Activated T-helper 2 cell treated with anti-CD3 and anti-CD28 coated beads, Interferon-gamma antibody, Interleukin-2, Interleukin-4, amounts not matched to agents 10 μg/mL and 5 μg/mL and 100 μg/mL, durations not matched to agents 14 hours and 24 hours and 36 hours (primary cell): Measurements from ENCODE around the gene DCDC2C. TPM values are rescaled to one million over a fixed set of nuclear protein-coding genes. Genes with fewer than 3 reads are reported as not detected.

Experiments used
- DNase-seq: peaks from one replicate; pipeline ENCODE4 v3.0.0; 2021; ENCODE audit warnings: low spot score
- H3K27ac Mint-ChIP-seq: one replicate; pipeline ENCODE4 v1.8.0; 2021; ENCODE audit warnings: mixed read lengths
- H3K27me3 Mint-ChIP-seq: one replicate; pipeline ENCODE4 v1.8.0; 2021; ENCODE audit warnings: low read depth, mixed read lengths
- H3K36me3 Mint-ChIP-seq: one replicate; pipeline ENCODE4 v1.8.0; 2021; ENCODE audit warnings: low read depth, mixed read lengths
- H3K4me1 Mint-ChIP-seq: one replicate; pipeline ENCODE4 v1.8.0; 2021; ENCODE audit warnings: low read depth, mixed read lengths
- H3K4me3 Mint-ChIP-seq: one replicate; pipeline ENCODE4 v1.8.0; 2021; ENCODE audit warnings: low read depth, mild to moderate bottlenecking, moderate library complexity, mixed read lengths
- H3K9me3 Mint-ChIP-seq: one replicate; pipeline ENCODE4 v1.8.0; 2021; ENCODE audit warnings: mixed read lengths
- intact Hi-C: fragments of 100-400 bp; cut with micrococcal nuclease; formaldehyde crosslinking; loops from one replicate; pipeline ENCODE4 v1.15.1; 2023
- total RNA-seq: library from RNA; stranded (reverse); gene quantifications from 2 replicates; pipeline ENCODE4 v1.2.3, GENCODE V29; 2022

The DCDC2C gene
- total RNA-seq, 1 donor from 2014 or later = not detected

DNA sequence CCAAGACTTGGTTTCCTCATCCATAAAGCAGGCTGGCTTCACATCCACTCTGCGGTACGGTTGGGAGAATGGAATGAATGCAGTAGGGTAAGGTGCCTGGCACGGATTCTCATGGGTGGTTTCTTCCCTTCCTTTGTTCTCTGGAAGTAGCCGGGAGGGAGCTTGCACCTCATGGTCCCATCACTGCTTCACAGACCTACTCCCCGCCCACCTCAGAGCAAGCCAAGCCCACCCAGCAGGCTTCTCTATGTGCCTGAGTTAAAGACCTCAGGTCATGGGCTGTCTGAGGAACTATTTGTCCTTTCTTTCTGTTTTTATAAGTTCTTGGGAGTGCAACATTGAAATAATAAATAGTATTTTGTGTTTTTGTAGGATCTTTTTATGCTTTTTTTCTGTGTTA, 3.5 kb downstream of the DCDC2C start:
- no peaks in the 10 kb centered on the region for H3K36me3 Mint-ChIP-seq
- intact Hi-C loops = no loop called here
- peaks cover 11% of the 10 kb centered on the region for H3K27me3 Mint-ChIP-seq
- H3K4me3 Mint-ChIP-seq = no peak overlapping the region
- H3K9me3 Mint-ChIP-seq = no peaks in the 10 kb centered on the region
- H3K4me1 Mint-ChIP-seq = no peaks in the 10 kb centered on the region
- no peak overlapping the region for H3K27ac Mint-ChIP-seq
- no peak for DNase-seq

DNA sequence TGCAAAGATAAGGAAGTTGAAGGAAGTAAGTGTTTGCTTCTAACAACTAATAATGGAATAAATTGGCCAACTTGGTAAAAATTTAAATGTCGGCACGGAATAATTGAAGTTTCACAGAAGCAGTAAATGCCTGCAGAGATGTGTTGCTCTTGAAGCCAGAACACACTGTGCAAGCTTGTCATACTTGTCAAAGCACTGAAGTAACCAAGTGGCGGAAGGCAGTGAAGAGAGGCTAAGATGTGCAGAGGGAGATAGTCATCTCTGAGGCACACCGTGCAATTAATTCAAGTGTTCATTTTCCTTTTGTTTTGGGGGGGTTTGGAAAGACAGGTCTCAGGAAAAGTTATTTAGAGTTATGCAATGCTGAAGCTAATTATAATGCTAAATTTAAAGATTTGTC, 5.2 kb downstream of the DCDC2C start:
- Mint-ChIP-seq H3K4me3 (no peak overlapping the region), H3K27ac (no peak overlapping the region), H3K27me3 (peaks cover 4% of the 10 kb centered on the region), H3K36me3 (no peaks in the 10 kb centered on the region), H3K4me1 (no peaks in the 10 kb centered on the region), H3K9me3 (no peaks in the 10 kb centered on the region)
- intact Hi-C loops = no loop called here
- DNase-seq = no peak

GRCh38 chr2:3709225-3709624, 5.8 kb downstream of the DCDC2C start:
- Mint-ChIP-seq H3K27me3 (peaks cover 4% of the 10 kb centered on the region), H3K27ac (no peak overlapping the region), H3K4me1 (no peaks in the 10 kb centered on the region), H3K4me3 (no peak overlapping the region), H3K9me3 (no peaks in the 10 kb centered on the region), H3K36me3 (no peaks in the 10 kb centered on the region)
- intact Hi-C loops = no loop called here
- no peak for DNase-seq

DNA sequence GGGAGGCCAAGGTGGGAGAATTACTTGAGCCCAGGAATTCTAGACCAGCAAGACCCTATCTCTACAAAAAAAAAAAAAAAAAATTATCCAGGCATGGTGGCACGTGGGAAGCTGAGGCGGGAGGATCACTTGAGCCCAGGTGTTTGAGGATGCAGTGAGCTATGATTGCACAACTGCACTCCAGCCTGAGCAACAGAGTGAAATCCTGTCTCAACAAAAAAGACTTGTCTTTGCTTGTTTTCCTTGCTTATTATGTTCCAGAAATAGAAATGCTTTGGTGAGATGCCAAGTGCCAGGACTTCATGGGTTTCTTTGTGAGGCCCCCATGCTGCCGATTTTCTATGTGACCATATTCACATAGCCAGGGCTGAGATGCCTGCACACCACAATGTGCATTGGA, 9.0 kb downstream of the DCDC2C start:
- Mint-ChIP-seq H3K4me3 (no peak overlapping the region), H3K36me3 (no peaks in the 10 kb centered on the region), H3K27me3 (no peaks in the 10 kb centered on the region), H3K4me1 (no peaks in the 10 kb centered on the region), H3K27ac (no peak overlapping the region), H3K9me3 (no peaks in the 10 kb centered on the region)
- intact Hi-C loops = no loop called here
- no peak for DNase-seq

GRCh38 chr2:3712831-3713503, 9.6 kb downstream of the DCDC2C start:
- intact Hi-C loops = no loop called here
- H3K27me3 Mint-ChIP-seq = no peaks in the 10 kb centered on the region
- no peak for DNase-seq

DNA sequence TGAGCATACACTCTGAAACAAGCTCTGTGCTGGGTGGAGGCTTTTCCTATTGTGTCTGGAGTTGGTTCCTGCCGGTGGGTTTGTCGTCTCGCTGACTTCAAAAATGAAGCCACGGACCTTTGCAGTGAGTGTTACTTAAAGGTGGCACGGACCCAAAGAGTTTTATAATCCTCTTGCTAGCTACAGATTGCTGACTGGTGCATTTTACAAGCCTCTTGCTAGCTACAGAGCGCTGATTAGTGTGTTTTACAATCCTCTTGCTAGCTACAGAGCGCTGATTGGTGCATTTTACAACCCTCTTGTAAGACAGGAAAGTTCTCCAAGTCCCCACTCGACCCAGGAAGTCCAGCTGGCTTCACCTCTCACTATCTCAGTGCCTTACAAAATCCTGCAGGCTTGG, 15.3 kb downstream of the DCDC2C start:
- DNase-seq = no peak
- intact Hi-C loops = no loop called here
- Mint-ChIP-seq H3K4me1 (no peaks in the 10 kb centered on the region), H3K9me3 (no peaks in the 10 kb centered on the region), H3K27me3 (no peaks in the 10 kb centered on the region), H3K27ac (no peak overlapping the region), H3K4me3 (no peak overlapping the region), H3K36me3 (no peaks in the 10 kb centered on the region)

More at GRCh38 chr2:3712831-3713503, 9.6 kb downstream of the DCDC2C start:
- Mint-ChIP-seq H3K4me1 (no peaks in the 10 kb centered on the region), H3K36me3 (no peaks in the 10 kb centered on the region), H3K9me3 (no peaks in the 10 kb centered on the region), H3K27ac (no peak overlapping the region), H3K4me3 (no peak overlapping the region)

GRCh38 chr2:3725002-3725401, 21.6 kb downstream of the DCDC2C start:
- Mint-ChIP-seq H3K27ac (no peak overlapping the region), H3K27me3 (no peaks in the 10 kb centered on the region), H3K4me1 (no peaks in the 10 kb centered on the region), H3K4me3 (no peak overlapping the region), H3K9me3 (no peaks in the 10 kb centered on the region), H3K36me3 (no peaks in the 10 kb centered on the region)
- DNase-seq = no peak
- intact Hi-C loops = no loop called here

GRCh38 chr2:3725458-3726250, 22.3 kb downstream of the DCDC2C start:
- Mint-ChIP-seq H3K36me3 (no peaks in the 10 kb centered on the region), H3K27ac (no peak overlapping the region), H3K4me3 (no peak overlapping the region), H3K9me3 (no peaks in the 10 kb centered on the region), H3K27me3 (no peaks in the 10 kb centered on the region), H3K4me1 (no peaks in the 10 kb centered on the region)
- intact Hi-C loops = no loop called here
- DNase-seq = no peak

DNA sequence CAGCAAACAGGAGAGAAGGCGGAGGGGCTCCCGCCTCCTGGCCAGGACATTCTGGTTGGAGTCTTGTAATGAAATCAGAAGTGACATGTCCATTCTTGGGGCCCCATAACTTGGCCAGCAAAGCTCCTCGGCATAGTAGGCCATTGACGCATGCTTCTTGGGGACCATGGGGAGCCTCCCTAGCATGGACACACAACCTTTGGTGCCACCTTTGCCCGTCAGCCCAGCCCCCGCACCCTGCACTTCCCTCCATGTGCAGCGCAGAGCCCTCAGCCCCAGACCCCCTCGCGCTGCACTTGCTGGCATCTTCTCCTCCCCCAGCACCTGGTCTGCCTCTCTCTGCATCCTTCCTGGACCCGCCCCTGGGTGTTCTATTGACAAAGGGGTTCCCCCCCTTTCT, 23.1 kb downstream of the DCDC2C start:
- Mint-ChIP-seq H3K9me3 (no peaks in the 10 kb centered on the region), H3K36me3 (no peaks in the 10 kb centered on the region), H3K27me3 (no peaks in the 10 kb centered on the region), H3K27ac (no peak overlapping the region), H3K4me3 (no peak overlapping the region), H3K4me1 (no peaks in the 10 kb centered on the region)
- DNase-seq = no peak
- intact Hi-C loops = no loop called here

- no peak overlapping the region for H3K27ac Mint-ChIP-seq
Observed at GRCh38 chr2:3727397-3728045, 24.1 kb downstream of the DCDC2C start.

DNA sequence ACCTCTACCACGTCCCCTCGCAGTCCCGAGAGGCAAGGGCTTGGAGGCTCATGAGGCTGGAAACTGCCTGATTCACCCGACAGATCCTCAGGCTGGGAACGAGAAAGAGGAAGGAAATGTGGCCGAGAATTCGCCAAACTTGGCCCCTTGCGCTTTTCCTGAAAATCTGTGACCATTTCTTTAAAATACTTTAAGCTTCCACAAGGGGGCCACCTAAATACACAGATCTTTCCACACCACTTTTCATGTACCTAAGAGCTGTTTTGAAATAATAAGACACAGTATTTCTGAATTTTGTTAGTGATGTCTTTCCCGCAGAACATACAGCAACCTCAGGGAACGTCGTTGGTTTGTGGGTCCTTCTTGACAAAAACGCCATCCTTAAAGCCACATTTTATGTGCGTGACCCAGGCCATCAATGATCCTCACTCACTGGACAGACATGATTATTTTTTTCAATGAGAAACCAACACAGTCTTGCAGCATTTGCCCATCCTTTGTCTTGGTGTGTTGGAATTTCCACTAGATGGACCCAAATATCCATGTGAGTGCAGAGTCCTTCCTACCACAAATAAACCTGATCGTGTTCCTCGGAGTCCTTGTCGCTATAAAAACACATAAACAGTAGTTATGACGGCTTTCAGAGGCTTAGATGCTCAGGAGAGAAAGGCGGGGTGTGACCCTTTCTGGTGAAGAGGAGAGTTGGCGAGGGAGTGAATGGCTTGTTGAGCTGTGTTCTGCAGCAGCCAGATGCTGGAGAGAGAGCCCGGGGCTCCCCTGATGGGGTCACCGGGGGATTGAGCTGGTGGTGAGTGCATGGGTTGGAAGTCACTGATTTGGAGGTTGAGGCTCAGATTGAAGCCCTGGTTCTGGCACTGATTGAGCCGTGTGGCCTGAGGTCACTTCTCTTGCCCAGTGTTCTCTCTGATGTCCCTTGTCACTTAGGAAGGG, 25.0 kb downstream of the DCDC2C start:
- Mint-ChIP-seq H3K27ac (no peak overlapping the region), H3K27me3 (no peaks in the 10 kb centered on the region), H3K36me3 (no peaks in the 10 kb centered on the region), H3K4me1 (no peaks in the 10 kb centered on the region), H3K9me3 (no peaks in the 10 kb centered on the region), H3K4me3 (no peak overlapping the region)
- DNase-seq = no peak
- intact Hi-C loops = loop anchor here (1.0 kb wide), 1 partner anchor 52 kb away; no protein-coding TSS in a partner anchor

More at GRCh38 chr2:3727397-3728045, 24.1 kb downstream of the DCDC2C start:
- H3K36me3 Mint-ChIP-seq = no peaks in the 10 kb centered on the region
- H3K4me1 Mint-ChIP-seq = no peaks in the 10 kb centered on the region
- H3K4me3 Mint-ChIP-seq = no peak overlapping the region
- DNase-seq = no peak
- no peaks in the 10 kb centered on the region for H3K9me3 Mint-ChIP-seq
- intact Hi-C loops = loop anchor here (1.0 kb wide), 1 partner anchor 53 kb away; no protein-coding TSS in a partner anchor
- H3K27me3 Mint-ChIP-seq = no peaks in the 10 kb centered on the region

DNA sequence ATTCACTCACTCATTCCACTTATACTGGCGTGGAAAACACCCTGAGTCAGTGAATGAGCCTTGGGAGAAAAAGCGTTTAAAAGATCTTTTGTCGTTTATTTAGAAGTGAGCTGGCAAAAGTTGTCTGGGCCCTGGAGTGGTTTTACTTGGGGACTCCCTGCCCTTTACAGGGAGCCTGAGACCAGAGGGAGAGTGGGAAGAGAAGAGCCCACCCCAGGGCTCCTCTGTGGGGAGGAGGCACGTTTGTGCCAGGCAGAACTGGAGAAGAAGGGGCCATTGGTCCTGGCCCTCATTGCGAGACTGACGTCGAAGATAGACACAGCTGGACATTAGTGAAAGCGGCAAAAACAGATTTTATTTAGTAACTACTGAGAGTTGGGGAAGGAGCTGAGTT, 25.7 kb downstream of the DCDC2C start:
- H3K27ac Mint-ChIP-seq = no peak overlapping the region
- H3K36me3 Mint-ChIP-seq = no peaks in the 10 kb centered on the region
- H3K4me3 Mint-ChIP-seq = no peak overlapping the region
- DNase-seq = no peak
- H3K4me1 Mint-ChIP-seq = no peaks in the 10 kb centered on the region
- H3K27me3 Mint-ChIP-seq = no peaks in the 10 kb centered on the region
- intact Hi-C loops = no loop called here
- H3K9me3 Mint-ChIP-seq = no peaks in the 10 kb centered on the region
